Prostate gland (tissue), 2 donors: Measurements from ENCODE around the gene FBXL7. TPM values are rescaled to one million over a fixed set of nuclear protein-coding genes. Genes with fewer than 3 reads are reported as not detected.

Source experiments
- DNase-seq: peaks from one replicate; pipeline ENCODE4 v3.0.0-alpha.2; 2019; ENCODE audit warnings: low spot score
- H3K27ac ChIP-seq, 2 donors: fragments of 200-600 bp; sonication (generic); 2 replicates each; pipeline ENCODE4 v1.5.1; 2017 to 2019
- H3K27me3 ChIP-seq: fragments of 200-600 bp; sonication (generic); replicated peaks from 2 replicates; pipeline ENCODE4 v1.5.1; 2019; ENCODE audit not compliant: insufficient read depth
- H3K36me3 ChIP-seq, 2 donors: fragments of 200-600 bp; sonication (generic); 1 replicate in 1 of 2; 2 replicates in 1 of 2; pipeline versions ENCODE4 v1.5.1 to v1.8.1; 2017 to 2019
- H3K4me1 ChIP-seq: fragments of 200-600 bp; sonication (generic); replicated peaks from 2 replicates; pipeline ENCODE4 v1.5.1; 2019
- H3K4me3 ChIP-seq, 2 donors: fragments of 200-600 bp; sonication (generic); 2 replicates each; pipeline ENCODE4 v1.5.1; 2017 to 2019
- H3K9me3 ChIP-seq: fragments of 200-600 bp; sonication (generic); 2 replicates; pipeline ENCODE4 v1.5.1; 2017
- CTCF ChIP-seq, 4 experiments: fragments of 200-600 bp in 2 of 4; fragments of 450-650 bp in 2 of 4; sonication (generic) in 2 of 4; IDR thresholded peaks; 1 replicate in 3 of 4; 2 replicates in 1 of 4; pipeline ENCODE4 v1.5.1; 2016 to 2019; ENCODE audit warnings: antibody characterized with exemption in 4 of 4, mild to moderate bottlenecking in 2 of 4, moderate library complexity in 2 of 4
- POLR2A ChIP-seq: fragments of 450-650 bp; IDR thresholded peaks from one replicate; pipeline ENCODE4 v1.6.1; 2016; ENCODE audit warnings: antibody characterized with exemption, mild to moderate bottlenecking
- POLR2AphosphoS5 ChIP-seq: sonication (generic); formaldehyde crosslinking; IDR thresholded peaks from one replicate; pipeline ENCODE4 v1.6.1; 2017; ENCODE audit warnings: antibody characterized with exemption
- WGBS: methylation state at CpG from one replicate; pipeline ENCODE4 v1.1.5; 2018; 5-methylcytosine and 5-hydroxymethylcytosine counted together
- intact Hi-C: fragments of 100-400 bp; cut with DNase I; formaldehyde crosslinking; loops from one replicate; pipeline ENCODE4 v1.14.2; 2022
- total RNA-seq, 2 donors: library from RNA; depleted of rRNA; stranded (reverse); fragments of >200 nt; gene quantifications; one replicate each; pipeline ENCODE4 v1.1.0, GENCODE V29; 2016

FBXL7 gene
- total RNA-seq, 2 donors from 2014 or later, result 21.2 to 24.2 TPM

- no peaks in the 10 kb centered on the region for H3K27me3 ChIP-seq
- intact Hi-C loops, result no loop called here
- no peak for DNase-seq
- no peaks in the 10 kb centered on the region for H3K9me3 ChIP-seq
- H3K27ac ChIP-seq, result no peak overlapping the region
- no peaks in the 10 kb centered on the region for H3K36me3 ChIP-seq
- no peaks in the 10 kb centered on the region for H3K4me1 ChIP-seq
- TF ChIP-seq POLR2A, result no peak
- TF ChIP-seq POLR2AphosphoS5, result no peak
- no peak for TF ChIP-seq CTCF (IDR thresholded peaks at IDR 0.05)
- 96% methylated on average over 3 of the region's 3 CpGs for WGBS
- no peak overlapping the region for H3K4me3 ChIP-seq
Measured at GRCh38 chr5:15768936-15769335, 269.0 kb downstream of the FBXL7 start.

- no peak overlapping the region for H3K4me3 ChIP-seq
- no peak overlapping the region for H3K27ac ChIP-seq
- intact Hi-C loops, result no loop called here
- no peaks in the 10 kb centered on the region for H3K9me3 ChIP-seq
- TF ChIP-seq CTCF (IDR thresholded peaks at IDR 0.05) (no peak), POLR2AphosphoS5 (no peak), POLR2A (no peak)
- H3K27me3 ChIP-seq, result no peaks in the 10 kb centered on the region
- DNase-seq, result no peak
- no peaks in the 10 kb centered on the region for H3K4me1 ChIP-seq
- WGBS, result 70% methylated on average over 1 of the region's 1 CpG
- no peaks in the 10 kb centered on the region for H3K36me3 ChIP-seq
Measured at GRCh38 chr5:15772131-15772530, 272.2 kb downstream of the FBXL7 start.

- TF ChIP-seq POLR2A (no peak), CTCF (IDR thresholded peaks at IDR 0.05) (no peak), POLR2AphosphoS5 (no peak)
- no peak overlapping the region for H3K4me3 ChIP-seq
- H3K27ac ChIP-seq, result no peak overlapping the region
- H3K4me1 ChIP-seq, result no peaks in the 10 kb centered on the region
- no peak for DNase-seq
- no peaks in the 10 kb centered on the region for H3K9me3 ChIP-seq
- no peaks in the 10 kb centered on the region for H3K27me3 ChIP-seq
- intact Hi-C loops, result no loop called here
- H3K36me3 ChIP-seq, result no peaks in the 10 kb centered on the region
- 72% methylated on average over 2 of the region's 2 CpGs for WGBS
Measured at GRCh38 chr5:15774632-15775031, 274.7 kb downstream of the FBXL7 start.

- no peaks in the 10 kb centered on the region for H3K27me3 ChIP-seq
- H3K36me3 ChIP-seq, result no peaks in the 10 kb centered on the region
- 93% methylated on average over 2 of the region's 2 CpGs for WGBS
- no peak for TF ChIP-seq POLR2A
- no peak for TF ChIP-seq CTCF (IDR thresholded peaks at IDR 0.05)
- no peak for TF ChIP-seq POLR2AphosphoS5
- H3K9me3 ChIP-seq, result no peaks in the 10 kb centered on the region
- no peaks in the 10 kb centered on the region for H3K4me1 ChIP-seq
- H3K27ac ChIP-seq, result no peak overlapping the region
- no peak overlapping the region for H3K4me3 ChIP-seq
- intact Hi-C loops, result no loop called here
- no peak for DNase-seq
Measured at GRCh38 chr5:15776346-15776745, 276.4 kb downstream of the FBXL7 start.

GRCh38 chr5:15783734-15784133 lies 283.8 kb downstream of the FBXL7 start:
- H3K9me3 ChIP-seq, result no peaks in the 10 kb centered on the region
- intact Hi-C loops, result no loop called here
- no peaks in the 10 kb centered on the region for H3K27me3 ChIP-seq
- no peak overlapping the region for H3K27ac ChIP-seq
- H3K4me1 ChIP-seq, result no peaks in the 10 kb centered on the region
- no peak for DNase-seq
- H3K36me3 ChIP-seq, result no peaks in the 10 kb centered on the region
- H3K4me3 ChIP-seq, result no peak overlapping the region
- TF ChIP-seq CTCF (IDR thresholded peaks at IDR 0.05), result no peak
- no peak for TF ChIP-seq POLR2AphosphoS5
- no peak for TF ChIP-seq POLR2A
